HT-29 (cell line): Measurements from ENCODE around the gene KCNG3. TPM values are rescaled to one million over a fixed set of nuclear protein-coding genes. Genes with fewer than 3 reads are reported as not detected.
"Not testable (repeated sequence)": the region's sequence is repeated elsewhere in the genome, so short reads cannot be mapped to it uniquely, and the experiment has no call there.

Source experiments
- DNase-seq: peaks from one replicate; pipeline ENCODE4 v3.0.0-alpha.2; 2015; ENCODE audit warnings: low spot score
- small RNA-seq: library from RNA; depleted of rRNA; stranded (forward); fragments of <200 nt; gene quantifications from one replicate; pipeline ENCODE3, GENCODE V24; 2014
- total RNA-seq: library from RNA; depleted of rRNA; stranded (reverse); fragments of >200 nt; shearing (Covaris generic); gene quantifications from 2 replicates; pipeline ENCODE4 v1.2.3, GENCODE V29; 2014; rRNA removed

KCNG3 gene
- total RNA-seq, 1 experiment from 2014 or later: 0.10 TPM

GRCh38 chr2:42430188-42430587 lies 63.6 kb downstream of the KCNG3 start:
- no peak for DNase-seq

- DNase-seq: no peak
Observed at GRCh38 chr2:42429352-42429751, 64.4 kb downstream of the KCNG3 start.

DNA sequence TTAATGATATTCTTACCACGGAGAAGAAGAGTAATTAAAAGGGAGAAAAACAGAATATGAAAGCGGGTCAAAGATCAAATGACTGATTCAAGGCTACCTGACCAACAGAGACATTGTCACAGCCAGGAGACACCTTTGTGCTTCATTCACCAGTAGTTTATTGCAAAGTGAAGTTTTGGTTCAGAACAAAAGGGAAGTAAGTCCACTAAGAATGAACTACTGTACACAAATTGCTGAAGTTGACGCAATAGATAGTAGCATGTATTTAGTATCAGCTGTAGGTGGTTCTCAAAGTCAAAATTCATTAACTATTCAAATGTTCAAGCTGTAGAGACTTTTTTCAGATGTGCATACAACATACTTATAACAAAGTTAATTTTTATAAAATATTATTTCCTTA lies 68.1 kb downstream of the KCNG3 start:
- no peak for DNase-seq

DNA sequence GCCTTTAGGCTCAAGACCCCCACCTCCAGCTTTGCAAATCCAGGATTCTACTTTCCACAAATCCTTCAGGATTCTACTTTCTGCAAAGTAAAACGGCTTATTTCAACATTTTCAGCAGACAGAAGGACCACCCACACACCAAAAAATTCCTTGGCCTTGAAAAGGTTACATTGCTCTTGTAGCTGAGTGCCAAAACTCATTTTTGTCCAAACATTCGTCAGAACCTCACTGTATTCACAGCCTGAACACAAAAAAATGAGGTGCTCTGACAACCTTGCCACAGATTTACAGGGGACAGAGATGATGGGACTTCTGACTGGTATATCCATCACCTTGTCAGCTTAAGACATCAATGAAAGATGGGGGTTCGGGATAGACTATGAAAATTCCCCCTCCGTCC lies 69.7 kb downstream of the KCNG3 start:
- DNase-seq: no peak

DNA sequence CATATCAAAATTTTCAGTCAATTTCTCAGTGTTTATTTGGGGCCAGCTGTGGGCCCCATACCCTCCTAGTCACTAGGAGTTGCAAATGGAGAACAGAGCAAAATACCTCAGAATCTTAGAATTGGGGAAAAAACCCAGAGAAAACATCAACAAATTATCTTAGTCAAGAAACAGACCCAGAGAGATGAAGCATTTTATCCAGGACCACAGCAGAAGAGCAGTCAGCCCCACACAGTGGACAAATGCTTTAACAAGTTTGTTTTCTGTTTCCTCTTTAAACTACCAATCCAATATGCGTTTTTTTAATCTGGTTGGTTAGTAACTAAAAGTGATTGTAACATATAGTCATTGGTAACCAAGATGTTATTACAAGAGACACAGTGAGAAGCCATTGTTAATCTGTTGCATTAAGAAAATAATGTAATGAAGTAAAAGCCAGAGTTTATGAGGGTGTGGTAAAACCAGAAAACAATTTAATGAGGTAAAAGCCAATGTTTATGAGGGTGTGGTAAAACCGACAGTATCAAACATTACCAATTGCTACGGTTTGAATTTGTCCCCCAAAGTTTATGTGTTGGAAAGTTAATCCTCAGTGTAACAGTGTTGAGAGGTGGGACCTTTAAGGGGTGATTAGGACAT lies 72.1 kb downstream of the KCNG3 start:
- no peak for DNase-seq

GRCh38 chr2:42421157-42421485 lies 72.7 kb downstream of the KCNG3 start:
- no peak for DNase-seq

DNA sequence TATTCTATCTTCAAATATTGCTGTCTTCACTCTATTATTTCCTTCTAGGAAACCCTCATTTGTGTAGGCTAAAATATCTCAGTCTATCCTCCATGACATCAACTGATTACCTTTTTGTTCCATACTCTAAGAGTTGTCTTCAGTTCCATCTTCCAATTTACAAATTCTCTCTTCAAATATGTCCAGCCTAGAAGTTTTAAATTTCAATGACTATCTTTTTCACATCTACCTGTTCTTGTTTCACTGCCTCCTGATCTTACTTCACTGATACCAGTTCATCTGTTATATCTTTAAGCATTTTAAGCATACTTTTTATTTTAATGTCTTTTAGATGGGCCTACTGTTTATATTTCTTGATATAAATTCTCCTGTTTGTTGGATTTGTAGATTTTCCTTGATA lies 79.1 kb downstream of the KCNG3 start:
- DNase-seq: no peak

GRCh38 chr2:42414158-42414557 lies 79.6 kb downstream of the KCNG3 start:
- no peak for DNase-seq

DNA sequence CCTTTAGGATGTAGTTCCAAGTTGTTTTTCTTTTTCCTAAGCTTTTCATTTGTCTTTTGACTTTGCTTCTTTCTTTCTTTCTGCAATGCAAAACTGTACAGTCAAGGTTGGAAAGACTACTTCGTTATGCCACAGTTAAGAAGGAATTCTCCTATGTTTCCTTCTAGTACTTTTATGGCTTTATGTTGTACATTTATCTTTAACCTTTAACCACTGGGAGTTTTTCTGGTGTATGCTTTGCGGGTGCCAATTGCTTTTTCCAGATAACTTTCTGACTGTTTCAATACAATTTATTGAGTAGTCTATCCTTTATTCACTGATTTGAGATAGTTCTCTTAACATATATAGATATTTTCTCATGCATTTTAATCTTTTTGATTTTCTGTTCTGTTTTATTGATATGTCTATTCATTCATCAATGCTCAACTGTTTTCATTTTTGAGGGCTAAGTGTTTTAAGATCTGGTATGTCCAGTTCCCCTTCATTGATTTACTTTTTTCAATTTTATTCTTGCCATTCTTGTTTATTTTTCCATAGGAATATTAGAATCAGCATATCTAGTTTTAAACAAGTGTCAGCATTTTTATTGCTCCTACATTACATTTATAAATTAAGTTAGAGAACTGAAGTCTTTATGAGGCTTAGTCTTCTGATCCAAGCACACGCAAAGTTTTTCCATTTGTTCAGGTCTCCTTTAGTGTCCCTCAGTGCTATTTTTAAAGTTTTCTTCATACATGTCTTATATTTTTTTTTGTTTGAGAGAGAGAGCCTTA lies 82.9 kb downstream of the KCNG3 start:
- no peak for DNase-seq

GRCh38 chr2:42408009-42408408 lies 85.8 kb downstream of the KCNG3 start:
- no peak for DNase-seq

- no peak for DNase-seq
Observed at GRCh38 chr2:42407476-42407875, 86.3 kb downstream of the KCNG3 start.

- DNase-seq: no peak
Observed at GRCh38 chr2:42404676-42405075, 89.1 kb downstream of the KCNG3 start.

DNA sequence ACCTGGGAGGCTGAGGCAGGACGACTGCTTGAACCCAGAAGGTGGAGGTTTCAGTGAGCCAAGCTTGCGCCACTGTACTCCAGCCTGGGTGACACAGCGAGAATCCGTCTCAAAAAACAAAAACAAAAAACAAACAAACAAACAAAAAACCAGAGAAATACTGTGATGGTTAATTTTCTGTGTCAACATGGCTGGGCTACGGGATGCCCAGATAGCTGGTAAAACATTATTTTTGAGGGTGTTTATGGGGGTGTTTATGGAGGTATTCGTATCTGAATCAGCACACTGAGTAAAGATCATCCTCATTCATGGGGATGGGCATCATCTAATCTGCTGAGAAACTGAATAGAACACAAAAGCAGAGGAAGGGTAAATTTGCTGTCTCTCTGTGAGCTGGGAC lies 92.0 kb downstream of the KCNG3 start:
- DNase-seq: no peak

DNA sequence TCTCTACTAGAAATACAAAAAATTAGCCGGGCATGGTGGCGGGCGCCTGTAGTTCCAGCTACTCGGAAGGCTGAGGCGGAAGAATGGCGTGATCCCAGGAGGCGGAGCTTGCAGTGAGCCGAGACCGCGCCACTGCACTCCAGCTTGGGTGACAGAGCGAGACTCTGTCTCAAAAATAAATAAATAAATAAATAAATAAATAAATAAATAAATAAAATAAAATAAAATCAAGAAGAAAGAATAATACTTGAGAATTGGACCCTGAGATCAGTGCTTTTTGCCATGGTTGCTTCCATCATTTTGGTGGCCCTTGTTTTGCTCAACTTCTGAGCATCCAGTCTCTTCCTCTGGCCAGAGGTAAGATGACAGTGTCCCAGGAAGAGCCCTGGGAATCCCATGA lies 95.7 kb downstream of the KCNG3 start:
- not testable (repeated sequence) for DNase-seq

DNA sequence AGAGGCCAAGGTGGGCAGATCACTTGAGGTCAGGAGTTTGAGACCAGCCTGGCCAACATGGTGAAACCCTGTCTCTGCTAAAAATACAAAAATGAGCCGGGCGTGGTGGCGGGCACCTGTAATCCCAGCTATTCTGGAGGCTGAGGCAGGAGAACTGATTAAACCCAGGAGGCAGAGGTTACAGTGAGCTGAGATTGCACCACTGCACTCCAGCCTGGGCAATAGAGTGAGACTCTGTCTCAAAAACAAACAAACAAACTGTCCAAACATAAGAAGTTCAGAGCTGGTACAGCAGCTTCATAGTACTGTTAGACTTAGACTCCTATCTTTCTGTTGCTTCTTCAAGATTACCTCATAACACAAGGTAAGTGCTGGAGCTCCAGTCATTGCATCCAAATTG lies 100.5 kb downstream of the KCNG3 start:
- not testable (repeated sequence) for DNase-seq

GRCh38 chr2:42392191-42392590 lies 101.6 kb downstream of the KCNG3 start:
- no peak for DNase-seq

Small RNA genes within 50 kb of the gene (small RNA-seq; reads per million reads assigned to genes)
- not detected for gene RF00017
- gene RF00612: not detected

Other genes starting within 250 kb of the KCNG3 start
- 89.7 and 93.1 TPM in 2 replicates for gene COX7A2L, start 132.8 kb downstream of the KCNG3 start, total RNA-seq
- 16.2 and 18.4 TPM in 2 replicates for gene MTA3, start 74.7 kb upstream of the KCNG3 start, total RNA-seq